GM12878 (cell line): ENCODE measurements around the gene ZNF44. TPM values are rescaled to one million over a fixed set of nuclear protein-coding genes. Genes with fewer than 3 reads are reported as not detected.
A peak's percentile ranks its signal among the peaks of the same experiment; 100 is the strongest.

ENCODE experiments used
- BCL3 ChIP-seq: IDR thresholded peaks from 2 replicates; pipeline ENCODE4 v1.6.1; 2011; ENCODE audit warnings: borderline replicate concordance, low read depth, mild to moderate bottlenecking, moderate library complexity, low read length; ENCODE audit not compliant: insufficient read depth, poor library complexity, severe bottlenecking
- CEBPZ ChIP-seq: fragments of 150-350 bp; IDR thresholded peaks from 2 replicates; pipeline ENCODE4 v1.6.1; 2016; ENCODE audit warnings: low read depth, low read length
- CHD4 ChIP-seq: fragments of 200-600 bp; sonication (generic); IDR thresholded peaks from 2 replicates; pipeline ENCODE4 v1.6.1; 2016; ENCODE audit warnings: mild to moderate bottlenecking
- CREM ChIP-seq: IDR thresholded peaks from 2 replicates; pipeline ENCODE4 v1.6.1; 2014; ENCODE audit warnings: antibody characterized with exemption, low read depth
- CUX1 ChIP-seq: IDR thresholded peaks from 2 replicates; pipeline ENCODE4 v1.6.1; 2012; ENCODE audit warnings: improper control_type of control experiment, low read depth, low read length; ENCODE audit not compliant: insufficient replicate concordance
- E4F1 ChIP-seq: fragments of 450-650 bp; IDR thresholded peaks from 2 replicates; pipeline ENCODE4 v1.6.1; 2018; ENCODE audit warnings: borderline replicate concordance, mild to moderate bottlenecking; ENCODE audit not compliant: partially characterized antibody
- EGR1 ChIP-seq, 2 experiments: IDR thresholded peaks; 1 replicate in 1 of 2; 2 replicates in 1 of 2; pipeline ENCODE4 v1.6.1; 2011 to 2012; ENCODE audit warnings: low read depth in 2 of 2, low read length in 2 of 2, borderline replicate concordance in 1 of 2, mild to moderate bottlenecking in 1 of 2, moderate library complexity in 1 of 2
- EP300 ChIP-seq, 2 experiments: fragments of 150-350 bp in 1 of 2; IDR thresholded peaks; 2 replicates each; pipeline ENCODE4 v1.6.1; 2011 to 2012; ENCODE audit warnings: low read depth in 2 of 2, low read length in 2 of 2, borderline replicate concordance in 1 of 2, improper control_type of control experiment in 1 of 2, inconsistent platforms in 1 of 2; ENCODE audit not compliant: control insufficient read depth in 1 of 2
- ESRRA ChIP-seq: IDR thresholded peaks from 2 replicates; pipeline ENCODE4 v1.6.1; 2012; ENCODE audit warnings: mild to moderate bottlenecking, low read length, improper control_type of control experiment
- MTA2 ChIP-seq: fragments of 450-650 bp; IDR thresholded peaks from 2 replicates; pipeline ENCODE4 v1.6.1; 2016; ENCODE audit warnings: low read depth, mild to moderate bottlenecking, moderate library complexity
- PRDM15 ChIP-seq: fragments of 450-650 bp; formaldehyde crosslinking; IDR thresholded peaks from 2 replicates; pipeline ENCODE4 v1.4.0; 2020; ENCODE audit warnings: mild to moderate bottlenecking, moderate library complexity
- SREBF1 ChIP-seq: IDR thresholded peaks from 2 replicates; pipeline ENCODE4 v1.6.1; 2012; ENCODE audit warnings: mild to moderate bottlenecking, low read length
- polyA plus RNA-seq, 11 experiments: library from polyadenylated mRNA; depleted of rRNA in 4 of 11; unstranded in 6 of 11; stranded (reverse) in 5 of 11; fragments of >200 nt; fragmentation: Nextera tagmentation in 4 of 11; fragmentation: Illumina TruSeq in 1 of 11; extraction: Ambion mirVana in 4 of 11; extraction: Trizol in 1 of 11; gene quantifications; 1 replicate in 1 of 11; 2 replicates in 10 of 11; pipeline versions ENCODE4 v1.2.1 to v1.2.3, GENCODE V29; 2011 to 2016; ENCODE audit warnings: inconsistent platforms in 2 of 11, missing spikeins in 2 of 11, low read depth in 1 of 11
- total RNA-seq, 4 experiments: library from RNA; depleted of rRNA in 3 of 4; stranded (reverse); fragments of >200 nt in 3 of 4; fragmentation: Illumina TruSeq in 1 of 4; extraction: Trizol in 1 of 4; gene quantifications; 2 replicates each; pipeline versions ENCODE4 v1.2.1 to v1.2.3, GENCODE V29; 2013 to 2021

ZNF44 gene
- total and polyA plus RNA-seq, 10 of the 15 experiments (the other 5 are each of a cell fraction or from before 2014, with no cell fraction given), result 3.7 to 11.3 (median 5.4) TPM

- no peak for TF ChIP-seq CEBPZ
- no peak for TF ChIP-seq PRDM15 (CRISPR knock-in tag)
- no peak for TF ChIP-seq EP300 (IDR thresholded peaks at IDR 0.05; ENCODE audit: borderline replicate concordance in 1 of 2, control insufficient read depth in 1 of 2, low read depth in 2 of 2, low read length in 2 of 2)
- no peak for TF ChIP-seq E4F1
- TF ChIP-seq CUX1, result no peak
- TF ChIP-seq BCL3, result no peak
- no peak for TF ChIP-seq MTA2
- no peak for TF ChIP-seq SREBF1
- 0 out of 3 replicates have a peak, but pooled peaks of 1 of the 2 experiments have one; percentile 15 for TF ChIP-seq EGR1 (IDR thresholded peaks at IDR 0.05; ENCODE audit: borderline replicate concordance in 1 of 2, low read depth in 2 of 2, low read length in 2 of 2)
- no peak for TF ChIP-seq CHD4
- TF ChIP-seq ESRRA, result no peak
- no peak for TF ChIP-seq CREM
Observed at GRCh38 chr19:12293777-12294248, 870 bp downstream of the ZNF44 start (continued).
